Ectodermal cell (in vitro differentiated cells): Measurements from ENCODE around the gene SRL.

Experiments used
- H3K27ac ChIP-seq: 2 replicates; pipeline ENCODE4 v1.7.0; 2013; ENCODE audit warnings: mild to moderate bottlenecking, low read depth, low read length; ENCODE audit not compliant: insufficient read depth, poor library complexity, severe bottlenecking
- H3K27me3 ChIP-seq: 2 replicates; pipeline ENCODE4 v1.7.0; 2013; ENCODE audit warnings: mild to moderate bottlenecking, low read length; ENCODE audit not compliant: insufficient read depth, control insufficient read depth, poor library complexity, severe bottlenecking
- H3K36me3 ChIP-seq: one replicate; pipeline ENCODE4 v1.7.0; 2013; ENCODE audit warnings: low read length; ENCODE audit not compliant: control insufficient read depth, insufficient read depth
- H3K4me1 ChIP-seq: one replicate; pipeline ENCODE4 v1.7.0; 2013; ENCODE audit warnings: low read length; ENCODE audit not compliant: control insufficient read depth, insufficient read depth
- H3K4me3 ChIP-seq: 2 replicates; pipeline ENCODE4 v1.7.0; 2013; ENCODE audit warnings: low read depth, low read length, control low read depth; ENCODE audit not compliant: insufficient read depth
- H3K9me3 ChIP-seq: 2 replicates; pipeline ENCODE4 v1.7.0; 2013; ENCODE audit warnings: mild to moderate bottlenecking, low read length, moderate library complexity; ENCODE audit not compliant: control insufficient read depth
- WGBS, 2 experiments: methylation state at CpG; one replicate each; pipeline ENCODE4 v1.1.7; 2013; ENCODE audit warnings: missing lambda C conversion rate in 2 of 2; 5-methylcytosine and 5-hydroxymethylcytosine counted together

The SRL gene

DNA sequence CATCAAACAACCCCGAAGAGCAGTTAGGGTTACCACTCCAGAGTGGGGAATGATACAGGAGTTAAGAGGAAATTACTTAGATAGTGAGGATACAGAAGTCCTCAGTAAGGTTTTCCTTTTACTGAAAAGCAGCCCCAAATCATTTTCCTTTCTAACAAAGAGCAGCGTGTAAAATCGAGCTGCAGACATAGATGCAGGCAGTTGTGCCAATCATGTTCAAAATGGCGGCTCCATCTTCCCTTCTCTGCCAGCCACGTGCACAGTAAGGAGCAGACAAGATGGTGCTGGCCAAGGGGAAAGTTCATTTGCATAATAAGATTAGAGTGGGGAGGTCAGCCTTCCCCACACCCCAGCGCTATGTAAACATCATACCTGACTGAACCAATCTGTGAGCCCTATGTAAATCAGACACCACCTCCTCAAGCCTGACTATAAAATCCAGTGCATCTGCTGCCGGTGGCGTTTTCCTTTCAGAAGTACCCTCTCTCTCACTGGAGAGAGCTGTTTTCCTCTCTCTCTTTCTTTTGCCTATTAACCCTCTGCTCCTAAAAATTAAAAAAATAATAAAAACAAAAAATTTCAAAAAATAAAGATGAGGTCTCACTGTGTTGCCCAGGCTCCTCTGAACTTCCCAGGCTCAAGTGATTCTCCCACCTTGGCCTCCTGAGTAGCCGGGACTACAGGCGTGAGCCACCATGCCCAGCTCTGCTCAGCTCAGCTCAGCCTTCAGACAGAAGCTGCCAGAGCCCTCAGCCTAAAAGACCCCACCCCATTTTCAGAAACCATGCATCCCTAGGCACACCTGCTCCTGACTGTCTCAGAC lies 2.6 kb upstream of the SRL start:
- no peaks in the 10 kb centered on the region for H3K9me3 ChIP-seq
- 81 to 84% methylated on average over 10 of the region's 10 CpGs for WGBS, 2 experiments
- H3K4me1 ChIP-seq = peaks cover 16% of the 10 kb centered on the region
- H3K36me3 ChIP-seq = no peaks in the 10 kb centered on the region
- no peaks in the 10 kb centered on the region for H3K27me3 ChIP-seq
- H3K4me3 ChIP-seq = no peak overlapping the region
- no peak overlapping the region for H3K27ac ChIP-seq

DNA sequence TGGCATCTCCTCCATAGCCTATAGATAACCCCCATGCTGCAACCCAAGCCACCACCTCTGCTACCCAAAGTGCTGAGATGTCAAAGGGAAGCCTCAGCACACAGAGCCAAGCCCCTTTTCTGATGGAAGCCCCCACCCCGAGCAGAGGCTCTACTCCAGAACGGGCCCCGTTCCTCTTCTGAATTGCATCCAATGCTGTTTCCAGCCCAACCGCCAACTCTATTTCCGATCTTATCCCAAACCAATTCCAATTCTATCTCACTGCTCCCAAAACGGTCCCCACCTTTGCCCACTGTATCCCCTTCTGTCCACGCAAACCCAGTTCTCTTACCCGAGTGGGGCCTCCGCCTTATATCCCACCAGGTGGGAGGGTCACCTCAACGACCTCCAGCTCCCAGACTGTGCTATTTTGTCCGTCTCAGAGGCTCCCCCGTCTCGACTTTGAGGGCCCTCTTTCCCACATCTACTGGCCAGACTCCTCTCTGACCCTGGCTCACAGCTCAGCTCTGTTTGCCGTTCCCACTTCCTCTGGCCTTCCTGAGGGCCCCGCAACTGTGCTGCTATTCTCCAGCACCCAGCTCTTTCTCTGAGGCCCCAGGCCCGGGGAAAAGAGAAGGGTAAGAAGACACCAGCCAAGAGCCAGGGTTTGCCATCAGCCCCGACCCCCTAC lies 487 bp downstream of the SRL start:
- H3K4me1 ChIP-seq = peaks cover 18% of the 10 kb centered on the region
- WGBS, 2 experiments = 88 to 91% methylated on average over 17 of the region's 17 CpGs
- H3K36me3 ChIP-seq = no peaks in the 10 kb centered on the region
- H3K27me3 ChIP-seq = no peaks in the 10 kb centered on the region
- H3K4me3 ChIP-seq = no peak overlapping the region
- no peak overlapping the region for H3K27ac ChIP-seq
- H3K9me3 ChIP-seq = no peaks in the 10 kb centered on the region

DNA sequence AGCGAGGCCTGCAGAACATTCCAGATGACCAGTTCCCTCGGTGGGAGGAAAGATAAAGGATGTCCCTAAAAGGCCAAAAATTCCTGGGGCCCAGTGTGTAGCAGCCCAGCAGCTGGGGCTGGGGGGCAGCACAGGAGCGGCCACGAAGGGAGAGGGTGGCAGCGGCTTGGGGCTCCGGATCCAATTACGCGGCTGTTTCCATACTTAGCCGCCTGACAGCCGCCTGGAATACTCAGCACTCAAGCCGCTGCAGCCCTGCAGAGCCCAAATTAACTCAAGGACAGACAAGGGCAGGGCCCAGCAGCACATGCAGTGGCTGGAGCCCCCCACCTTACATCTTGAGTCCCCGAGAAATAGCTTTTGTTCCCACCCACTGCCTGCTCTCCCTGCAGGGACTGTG lies 1.3 kb downstream of the SRL start:
- Histone ChIP-seq H3K4me3 (no peak overlapping the region), H3K9me3 (no peaks in the 10 kb centered on the region), H3K27me3 (no peaks in the 10 kb centered on the region), H3K36me3 (no peaks in the 10 kb centered on the region), H3K4me1 (peaks cover 18% of the 10 kb centered on the region), H3K27ac (no peak overlapping the region)
- 55 to 57% methylated on average over 12 of the region's 12 CpGs for WGBS, 2 experiments

DNA sequence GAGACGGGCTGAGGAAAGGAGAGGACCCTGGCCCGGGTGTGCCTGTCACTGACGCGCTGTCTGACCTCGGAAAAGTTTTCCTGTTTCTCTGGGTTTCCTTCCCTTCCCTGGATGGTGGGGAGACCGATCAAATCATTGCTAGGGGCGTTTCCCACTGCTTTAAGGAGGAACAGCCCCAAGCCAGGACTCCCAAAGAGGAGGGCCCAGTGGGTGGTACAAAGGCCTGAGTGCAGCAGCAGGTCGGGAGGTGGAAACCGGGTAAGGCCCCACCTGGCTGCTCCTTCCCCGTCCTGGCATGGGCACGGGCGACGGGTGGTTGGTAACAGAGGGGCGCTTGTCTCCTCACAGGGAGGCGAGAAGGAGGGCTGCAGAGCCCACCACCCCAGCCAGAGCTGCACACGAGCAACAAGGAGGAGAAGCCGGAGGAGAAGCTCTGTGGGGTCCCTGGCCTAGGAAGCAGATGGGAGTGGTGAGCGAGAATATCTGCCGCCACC lies 2.2 kb downstream of the SRL start:
- no peak overlapping the region for H3K4me3 ChIP-seq
- H3K27me3 ChIP-seq = no peaks in the 10 kb centered on the region
- no peak overlapping the region for H3K27ac ChIP-seq
- 88 to 90% methylated on average over 19 of the region's 19 CpGs for WGBS, 2 experiments
- H3K9me3 ChIP-seq = no peaks in the 10 kb centered on the region
- no peaks in the 10 kb centered on the region for H3K36me3 ChIP-seq
- H3K4me1 ChIP-seq = peaks cover 18% of the 10 kb centered on the region

DNA sequence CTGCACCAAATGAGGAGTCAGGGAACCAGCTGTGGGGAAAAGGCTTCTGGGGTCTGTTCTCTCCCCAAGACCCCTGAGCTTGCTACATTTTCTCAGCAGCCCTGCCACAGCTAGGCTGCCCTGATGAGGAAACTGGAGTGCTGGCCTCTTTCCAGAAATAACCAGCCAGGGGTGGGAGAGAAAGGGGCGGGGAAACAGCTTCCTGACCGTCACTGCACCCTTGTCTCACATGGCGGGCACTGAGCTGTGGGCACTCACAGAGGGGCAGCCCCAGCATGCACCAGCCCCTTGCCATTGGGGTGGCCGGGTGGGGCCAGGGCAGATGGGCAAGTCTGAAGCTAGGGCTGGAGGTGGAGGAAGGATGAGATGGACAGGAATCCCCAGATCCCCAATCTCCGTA lies 2.9 kb downstream of the SRL start:
- Histone ChIP-seq H3K4me1 (peaks cover 18% of the 10 kb centered on the region), H3K9me3 (no peaks in the 10 kb centered on the region), H3K36me3 (no peaks in the 10 kb centered on the region), H3K4me3 (no peak overlapping the region), H3K27ac (no peak overlapping the region), H3K27me3 (no peaks in the 10 kb centered on the region)
- 89 to 96% methylated on average over 5 of the region's 5 CpGs for WGBS, 2 experiments

DNA sequence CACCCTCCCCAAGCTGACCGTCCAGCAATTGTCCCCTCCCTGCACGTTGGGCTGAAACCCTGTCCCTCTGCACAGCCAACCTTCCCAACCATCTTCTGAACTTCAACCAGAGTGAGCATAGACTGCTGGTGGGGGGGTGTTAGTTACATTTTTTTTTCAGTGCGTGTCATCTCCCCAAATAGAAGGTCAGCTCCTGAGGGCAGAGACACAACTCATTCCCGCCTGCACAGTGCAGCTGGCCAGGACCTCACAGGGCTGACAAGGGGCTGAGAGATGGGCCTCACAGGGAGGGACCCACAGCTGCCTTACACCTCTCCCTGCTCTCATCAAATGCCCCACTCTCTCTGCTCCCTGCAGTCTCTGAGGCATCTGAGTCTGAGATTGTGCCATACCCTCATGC lies 8.4 kb downstream of the SRL start:
- 87% methylated on average over 4 of the region's 4 CpGs for WGBS, 2 experiments
- no peaks in the 10 kb centered on the region for H3K36me3 ChIP-seq
- H3K27me3 ChIP-seq = no peaks in the 10 kb centered on the region
- no peaks in the 10 kb centered on the region for H3K4me1 ChIP-seq
- no peaks in the 10 kb centered on the region for H3K9me3 ChIP-seq
- no peak overlapping the region for H3K27ac ChIP-seq
- no peak overlapping the region for H3K4me3 ChIP-seq

DNA sequence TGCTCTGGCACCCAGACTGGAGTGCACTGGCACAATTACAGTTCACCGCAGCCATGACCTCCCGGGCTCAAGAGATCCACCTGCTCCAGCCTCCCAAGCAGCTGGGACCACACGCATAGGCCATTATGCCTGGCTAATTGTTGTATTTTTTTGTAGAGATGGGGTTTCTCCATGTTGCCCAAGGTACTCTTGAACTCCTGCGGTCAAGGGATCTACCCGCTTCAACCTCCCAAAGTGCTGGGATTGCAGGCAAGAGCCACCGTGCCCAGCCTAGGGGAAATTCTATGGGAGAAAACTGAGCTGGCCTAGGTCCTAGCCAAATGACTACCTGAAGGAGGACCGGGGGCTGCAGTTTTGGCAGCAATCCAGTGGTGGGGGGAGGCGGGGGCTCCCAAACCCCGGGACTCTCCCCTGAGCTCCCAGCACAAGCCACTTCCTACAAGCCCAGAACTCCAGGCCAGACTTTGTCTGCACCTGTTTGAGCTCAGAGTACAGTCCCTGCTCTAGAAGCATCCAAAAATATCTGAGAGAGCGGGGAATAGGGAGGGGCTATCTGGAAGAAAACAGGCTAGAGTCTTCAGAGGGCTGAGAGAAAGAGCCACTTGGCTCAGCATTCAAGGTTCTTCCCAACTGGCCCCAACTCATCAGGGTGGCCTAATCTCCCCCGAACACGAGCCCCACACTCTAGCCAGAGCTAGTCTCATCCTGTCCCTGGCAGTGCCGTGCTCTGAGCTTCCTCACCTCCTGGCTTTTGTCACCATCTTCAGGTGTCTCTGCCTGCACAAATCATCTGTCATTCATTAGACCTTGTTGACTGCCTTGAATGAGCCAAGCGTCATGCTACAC lies 9.1 kb downstream of the SRL start:
- 91% methylated on average over 14 of the region's 14 CpGs for WGBS, 2 experiments

DNA sequence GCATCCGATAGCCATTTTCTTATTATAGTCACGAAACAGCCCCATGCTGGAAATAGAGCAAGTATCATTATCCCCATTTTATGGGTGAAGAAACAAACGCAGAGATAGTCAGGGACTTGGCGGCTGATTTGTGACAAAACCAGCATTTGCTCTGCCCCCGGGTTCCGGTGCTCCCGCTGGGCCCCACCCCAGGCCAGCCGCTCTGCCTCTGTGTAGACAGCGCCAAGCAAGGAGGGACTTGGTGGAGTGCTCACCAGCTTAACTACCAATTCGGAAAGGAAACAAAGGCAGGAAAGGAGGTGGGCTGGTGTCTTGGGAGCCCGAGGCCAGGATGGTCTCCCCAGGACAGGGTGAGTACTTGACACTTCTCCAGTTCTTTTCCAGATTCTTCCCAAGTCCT lies 10.0 kb downstream of the SRL start:
- Histone ChIP-seq H3K27me3 (no peaks in the 10 kb centered on the region), H3K4me1 (no peaks in the 10 kb centered on the region), H3K36me3 (no peaks in the 10 kb centered on the region), H3K4me3 (no peak overlapping the region), H3K9me3 (no peaks in the 10 kb centered on the region), H3K27ac (no peak overlapping the region)
- WGBS, 2 experiments = 91 to 92% methylated on average over 11 of the region's 11 CpGs

More for the DNA sequence above, 9.1 kb downstream of the SRL start:
- Histone ChIP-seq H3K4me1 (no peaks in the 10 kb centered on the region), H3K36me3 (no peaks in the 10 kb centered on the region), H3K4me3 (no peak overlapping the region), H3K27me3 (no peaks in the 10 kb centered on the region), H3K27ac (no peak overlapping the region), H3K9me3 (no peaks in the 10 kb centered on the region)

DNA sequence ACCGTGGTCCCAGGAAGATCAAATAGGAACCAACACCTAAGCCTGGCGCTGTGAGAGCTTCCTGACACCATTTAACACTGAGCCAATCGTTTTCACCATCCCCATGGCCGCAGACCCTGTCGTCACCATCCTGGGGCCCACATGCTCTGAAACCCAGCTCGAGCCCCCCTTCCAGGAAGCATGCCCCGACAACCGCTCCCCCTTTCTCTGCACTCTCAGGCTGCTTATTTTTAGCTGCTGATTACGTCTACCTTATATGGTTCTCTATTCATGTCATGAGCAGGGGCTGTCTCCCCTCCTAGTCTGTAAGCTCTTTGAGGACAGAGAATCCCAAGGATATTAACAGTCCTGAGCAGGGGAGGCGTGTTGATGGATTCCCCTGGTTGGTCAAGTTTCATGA lies 10.5 kb downstream of the SRL start:
- H3K4me1 ChIP-seq = no peaks in the 10 kb centered on the region
- no peaks in the 10 kb centered on the region for H3K36me3 ChIP-seq
- H3K9me3 ChIP-seq = no peaks in the 10 kb centered on the region
- H3K27me3 ChIP-seq = no peaks in the 10 kb centered on the region
- WGBS, 2 experiments = 91 to 92% methylated on average over 10 of the region's 10 CpGs
- no peak overlapping the region for H3K4me3 ChIP-seq
- no peak overlapping the region for H3K27ac ChIP-seq

DNA sequence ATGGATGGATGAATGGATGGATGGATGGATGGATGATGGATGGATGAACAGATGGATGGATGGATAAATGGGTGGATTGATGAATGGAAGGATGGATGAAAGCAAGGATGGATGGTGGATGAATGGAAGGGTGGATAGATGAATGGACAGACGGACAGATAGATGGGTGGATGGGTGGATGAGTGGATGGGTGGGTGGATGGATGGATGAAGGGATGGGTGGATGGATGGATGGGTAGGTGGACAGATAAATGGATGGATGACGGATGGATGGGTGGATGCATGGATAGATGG lies 14.9 kb downstream of the SRL start:
- no peaks in the 10 kb centered on the region for H3K27me3 ChIP-seq
- H3K9me3 ChIP-seq = no peaks in the 10 kb centered on the region
- no peak overlapping the region for H3K4me3 ChIP-seq
- WGBS, 2 experiments = 89 to 90% methylated on average over 2 of the region's 2 CpGs
- no peaks in the 10 kb centered on the region for H3K4me1 ChIP-seq
- H3K27ac ChIP-seq = no peak overlapping the region
- H3K36me3 ChIP-seq = no peaks in the 10 kb centered on the region
